CD4-positive, CD25-positive, alpha-beta regulatory T cell (primary cell): ENCODE data around the gene MYO9B. TPM values are rescaled to one million over a fixed set of nuclear protein-coding genes. Genes with fewer than 3 reads are reported as not detected.

Experiments used
- ATAC-seq, 2 donors: fragments of 150-1000 bp; cut with Tn5 transposase; one replicate each; pipeline ENCODE4 v1.10.0; 2021; ENCODE audit warnings: low read depth in 2 of 2, moderate number of reproducible peaks in 2 of 2, moderate library complexity in 1 of 2
- DNase-seq, 3 donors: peaks; one replicate each; pipeline versions ENCODE4 v3.0.0 to v3.0.0-alpha.2; 2012 to 2022; ENCODE audit warnings: mixed read lengths in 1 of 3
- H3K27ac ChIP-seq: one replicate; pipeline ENCODE4 v1.7.0; 2013; ENCODE audit warnings: mild to moderate bottlenecking, low read length; ENCODE audit not compliant: insufficient read depth, poor library complexity, severe bottlenecking
- H3K27me3 ChIP-seq: one replicate; pipeline ENCODE4 v1.7.0; 2013; ENCODE audit warnings: low read length; ENCODE audit not compliant: control insufficient read depth, insufficient read depth
- H3K36me3 ChIP-seq: one replicate; pipeline ENCODE4 v1.7.0; 2013; ENCODE audit warnings: mild to moderate bottlenecking, low read length, moderate library complexity; ENCODE audit not compliant: control insufficient read depth, insufficient read depth
- H3K4me1 ChIP-seq: 2 replicates; pipeline ENCODE4 v1.7.0; 2013; ENCODE audit warnings: mild to moderate bottlenecking, low read length; ENCODE audit not compliant: insufficient read depth, control insufficient read depth, poor library complexity, severe bottlenecking
- H3K4me3 ChIP-seq: one replicate; pipeline ENCODE4 v1.7.0; 2013; ENCODE audit warnings: low read depth, mild to moderate bottlenecking, low read length, moderate library complexity
- H3K9me3 ChIP-seq, 2 experiments: 1 replicate in 1 of 2; 2 replicates in 1 of 2; pipeline ENCODE4 v1.7.0; 2013; ENCODE audit warnings: low read length in 2 of 2, mild to moderate bottlenecking in 1 of 2, moderate library complexity in 1 of 2; ENCODE audit not compliant: control insufficient read depth in 2 of 2
- H3K27ac Mint-ChIP-seq, 3 donors: one replicate each; pipeline ENCODE4 v1.8.0; 2020 to 2022; ENCODE audit warnings: mild to moderate bottlenecking in 3 of 3, mixed read lengths in 3 of 3, moderate library complexity in 2 of 3
- H3K27me3 Mint-ChIP-seq: one replicate; pipeline ENCODE4 v1.8.0; 2022; ENCODE audit warnings: mild to moderate bottlenecking, mixed read lengths
- H3K36me3 Mint-ChIP-seq: one replicate; pipeline ENCODE4 v1.8.0; 2020; ENCODE audit warnings: mixed read lengths
- H3K4me1 Mint-ChIP-seq, 4 donors: one replicate each; pipeline ENCODE4 v1.8.0; 2020 to 2022; ENCODE audit warnings: mixed read lengths in 4 of 4, mild to moderate bottlenecking in 1 of 4
- H3K4me3 Mint-ChIP-seq, 4 donors: one replicate each; pipeline ENCODE4 v1.8.0; 2020 to 2022; ENCODE audit warnings: mild to moderate bottlenecking in 4 of 4, mixed read lengths in 4 of 4, moderate library complexity in 3 of 4
- H3K9me3 Mint-ChIP-seq, 7 donors: one replicate each; pipeline ENCODE4 v1.8.0; 2020 to 2022; ENCODE audit warnings: mixed read lengths in 7 of 7, mild to moderate bottlenecking in 3 of 7, moderate library complexity in 2 of 7
- polyA plus RNA-seq, 4 donors: library from polyadenylated mRNA; unstranded; fragments of 300-500 nt; fragmentation: Illumina TruSeq; gene quantifications; one replicate each; pipeline ENCODE4 v1.2.3, GENCODE V29; 2021
- total RNA-seq: library from RNA; stranded (reverse); gene quantifications from one replicate; pipeline ENCODE4 v1.2.3, GENCODE V29; 2022

The MYO9B gene
- total and polyA plus RNA-seq, 5 donors from 2014 or later, result 3.4 to 252 (median 6.1) TPM

- DNase-seq (no peak), ATAC-seq (no peak)
- H3K36me3 ChIP-seq, result no peaks in the 10 kb centered on the region
- peaks cover 21% of the 10 kb centered on the region for H3K27me3 Mint-ChIP-seq
- H3K4me3 Mint-ChIP-seq, result no peak overlapping the region
- no peak overlapping the region for H3K27ac ChIP-seq
- H3K27me3 ChIP-seq, result no peaks in the 10 kb centered on the region
- no peaks in the 10 kb centered on the region for H3K4me1 ChIP-seq
- H3K9me3 ChIP-seq, result no peaks in the 10 kb centered on the region
- H3K36me3 Mint-ChIP-seq, result no peaks in the 10 kb centered on the region
- H3K4me1 Mint-ChIP-seq, result no peaks in the 10 kb centered on the region
- no peak overlapping the region for H3K27ac Mint-ChIP-seq
- no peak overlapping the region for H3K4me3 ChIP-seq
- no peaks in the 10 kb centered on the region for H3K9me3 Mint-ChIP-seq
Observed at GRCh38 chr19:17036640-17037039, 38.9 kb upstream of the MYO9B start.

- Histone ChIP-seq H3K27ac (no peak overlapping the region), H3K27me3 (no peaks in the 10 kb centered on the region), H3K4me1 (no peaks in the 10 kb centered on the region), H3K36me3 (no peaks in the 10 kb centered on the region), H3K4me3 (no peak overlapping the region), H3K9me3 (no peaks in the 10 kb centered on the region)
- Mint-ChIP-seq H3K36me3 (no peaks in the 10 kb centered on the region), H3K4me1 (no peaks in the 10 kb centered on the region), H3K4me3 (no peak overlapping the region), H3K27ac (no peak overlapping the region), H3K9me3 (no peaks in the 10 kb centered on the region), H3K27me3 (peaks cover 22% of the 10 kb centered on the region)
- no peak for ATAC-seq
- DNase-seq, result no peak
Observed at GRCh38 chr19:17037184-17037583, 38.4 kb upstream of the MYO9B start.

- H3K27me3 ChIP-seq, result no peaks in the 10 kb centered on the region
- no peak for DNase-seq
- H3K27ac Mint-ChIP-seq, result no peak overlapping the region
- H3K36me3 Mint-ChIP-seq, result no peaks in the 10 kb centered on the region
- no peak overlapping the region for H3K4me3 ChIP-seq
- H3K4me3 Mint-ChIP-seq, result no peak overlapping the region
- no peaks in the 10 kb centered on the region for H3K4me1 ChIP-seq
- H3K4me1 Mint-ChIP-seq, result no peaks in the 10 kb centered on the region
- H3K9me3 Mint-ChIP-seq, result no peaks in the 10 kb centered on the region
- H3K9me3 ChIP-seq, result no peaks in the 10 kb centered on the region
- no peaks in the 10 kb centered on the region for H3K36me3 ChIP-seq
- ATAC-seq, result no peak
- H3K27me3 Mint-ChIP-seq, result peaks cover 18% of the 10 kb centered on the region
- H3K27ac ChIP-seq, result no peak overlapping the region
Observed at GRCh38 chr19:17037966-17038500, 37.5 kb upstream of the MYO9B start.

DNA sequence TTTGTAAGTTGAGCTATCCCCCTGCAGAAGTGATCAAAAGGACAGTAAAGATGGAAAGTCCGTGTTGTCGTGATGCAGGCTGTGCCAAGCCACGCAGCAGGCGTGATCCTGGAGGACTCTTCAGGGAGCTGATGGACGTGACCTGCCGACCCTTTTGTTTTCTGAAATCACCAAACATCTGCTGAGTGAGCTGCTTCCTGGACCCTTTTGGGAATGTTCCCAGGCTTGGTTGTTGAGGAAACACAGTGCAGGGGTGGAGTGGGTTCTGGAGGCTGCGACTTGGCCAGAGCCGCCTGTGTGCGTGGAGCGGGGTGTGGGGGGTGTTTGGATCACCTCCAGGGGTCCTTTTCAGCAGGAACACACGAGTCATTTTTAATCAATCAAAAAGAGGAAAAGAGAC lies 33.6 kb upstream of the MYO9B start:
- Histone ChIP-seq H3K36me3 (no peaks in the 10 kb centered on the region), H3K4me1 (no peaks in the 10 kb centered on the region), H3K9me3 (no peaks in the 10 kb centered on the region), H3K27me3 (no peaks in the 10 kb centered on the region), H3K27ac (no peak overlapping the region), H3K4me3 (no peak overlapping the region)
- no peak for DNase-seq
- Mint-ChIP-seq H3K36me3 (no peaks in the 10 kb centered on the region), H3K9me3 (no peaks in the 10 kb centered on the region), H3K27ac (no peak overlapping the region), H3K4me3 (no peak overlapping the region), H3K27me3 (peaks cover 9% of the 10 kb centered on the region), H3K4me1 (no peaks in the 10 kb centered on the region)
- no peak for ATAC-seq

- Mint-ChIP-seq H3K9me3 (no peaks in the 10 kb centered on the region), H3K4me3 (no peak overlapping the region), H3K27me3 (peaks cover 5% of the 10 kb centered on the region), H3K36me3 (no peaks in the 10 kb centered on the region), H3K4me1 (no peaks in the 10 kb centered on the region), H3K27ac (no peak overlapping the region)
- H3K27me3 ChIP-seq, result no peaks in the 10 kb centered on the region
- H3K4me3 ChIP-seq, result no peak overlapping the region
- no peaks in the 10 kb centered on the region for H3K9me3 ChIP-seq
- DNase-seq (no peak), ATAC-seq (no peak)
- H3K4me1 ChIP-seq, result no peaks in the 10 kb centered on the region
- H3K36me3 ChIP-seq, result peaks cover 2% of the 10 kb centered on the region
- no peak overlapping the region for H3K27ac ChIP-seq
Observed at GRCh38 chr19:17043744-17044143, 31.8 kb upstream of the MYO9B start.

GRCh38 chr19:17045907-17046502 lies 29.6 kb upstream of the MYO9B start:
- H3K27me3 Mint-ChIP-seq, result peaks cover 5% of the 10 kb centered on the region
- Histone ChIP-seq H3K36me3 (peaks cover 22% of the 10 kb centered on the region), H3K4me1 (no peaks in the 10 kb centered on the region), H3K9me3 (no peaks in the 10 kb centered on the region), H3K27me3 (no peaks in the 10 kb centered on the region), H3K27ac (no peak overlapping the region), H3K4me3 (no peak overlapping the region)
- H3K27ac Mint-ChIP-seq, result peak overlapping the region in 1 of 3 donors; percentile 58
- peaks cover 7% of the 10 kb centered on the region for H3K36me3 Mint-ChIP-seq
- H3K4me3 Mint-ChIP-seq, result no peak overlapping the region
- H3K4me1 Mint-ChIP-seq, result no peaks in the 10 kb centered on the region
- no peaks in the 10 kb centered on the region for H3K9me3 Mint-ChIP-seq
- no peak for DNase-seq
- no peak for ATAC-seq

- H3K9me3 Mint-ChIP-seq, result no peaks in the 10 kb centered on the region
- Histone ChIP-seq H3K36me3 (peaks cover 37% of the 10 kb centered on the region), H3K27ac (no peak overlapping the region), H3K4me1 (no peaks in the 10 kb centered on the region), H3K9me3 (no peaks in the 10 kb centered on the region), H3K27me3 (no peaks in the 10 kb centered on the region), H3K4me3 (no peak overlapping the region)
- DNase-seq, result no peak
- no peak overlapping the region for H3K4me3 Mint-ChIP-seq
- H3K27ac Mint-ChIP-seq, result no peak overlapping the region
- no peaks in the 10 kb centered on the region for H3K27me3 Mint-ChIP-seq
- H3K4me1 Mint-ChIP-seq, result peaks cover 0 to 3% (median 0%) of the 10 kb centered on the region in 4 donors
- ATAC-seq, result no peak
- H3K36me3 Mint-ChIP-seq, result peaks cover 20% of the 10 kb centered on the region
Observed at GRCh38 chr19:17048885-17049453, 26.6 kb upstream of the MYO9B start.

GRCh38 chr19:17049711-17050280 lies 25.8 kb upstream of the MYO9B start:
- Histone ChIP-seq H3K4me1 (no peaks in the 10 kb centered on the region), H3K9me3 (no peaks in the 10 kb centered on the region), H3K27ac (no peak overlapping the region), H3K36me3 (peaks cover 40% of the 10 kb centered on the region), H3K27me3 (no peaks in the 10 kb centered on the region), H3K4me3 (no peak overlapping the region)
- Mint-ChIP-seq H3K36me3 (peaks cover 20% of the 10 kb centered on the region), H3K4me3 (no peak overlapping the region), H3K9me3 (no peaks in the 10 kb centered on the region), H3K4me1 (peaks cover 0 to 3% (median 0%) of the 10 kb centered on the region in 4 donors), H3K27ac (peak overlapping the region in 2 of 3 donors; percentile 26 to 32), H3K27me3 (no peaks in the 10 kb centered on the region)
- no peak for DNase-seq
- ATAC-seq, result no peak
